H54 (cell line): ENCODE data around the gene TMEM183A.

Experiments
- DNase-seq: peaks from one replicate; pipeline ENCODE4 v3.0.0; 2011; ENCODE audit warnings: low spot score, mixed read lengths; ENCODE audit not compliant: insufficient read length
- FAIRE-seq: peaks from 3 replicates; lab custom pipeline; 2011; peaks lifted over from hg19 to GRCh38; lab: Jason Lieb, UNC
- POLR2A ChIP-seq: IDR thresholded peaks from 2 replicates; pipeline ENCODE4 v1.6.1; 2011; ENCODE audit warnings: low read depth, mild to moderate bottlenecking, low read length

TMEM183A gene

GRCh38 chr1:203069030-203069747 lies 62.0 kb downstream of the TMEM183A start:
- TF ChIP-seq POLR2A = no peak
- no peak for DNase-seq
- FAIRE-seq = no peak

DNA sequence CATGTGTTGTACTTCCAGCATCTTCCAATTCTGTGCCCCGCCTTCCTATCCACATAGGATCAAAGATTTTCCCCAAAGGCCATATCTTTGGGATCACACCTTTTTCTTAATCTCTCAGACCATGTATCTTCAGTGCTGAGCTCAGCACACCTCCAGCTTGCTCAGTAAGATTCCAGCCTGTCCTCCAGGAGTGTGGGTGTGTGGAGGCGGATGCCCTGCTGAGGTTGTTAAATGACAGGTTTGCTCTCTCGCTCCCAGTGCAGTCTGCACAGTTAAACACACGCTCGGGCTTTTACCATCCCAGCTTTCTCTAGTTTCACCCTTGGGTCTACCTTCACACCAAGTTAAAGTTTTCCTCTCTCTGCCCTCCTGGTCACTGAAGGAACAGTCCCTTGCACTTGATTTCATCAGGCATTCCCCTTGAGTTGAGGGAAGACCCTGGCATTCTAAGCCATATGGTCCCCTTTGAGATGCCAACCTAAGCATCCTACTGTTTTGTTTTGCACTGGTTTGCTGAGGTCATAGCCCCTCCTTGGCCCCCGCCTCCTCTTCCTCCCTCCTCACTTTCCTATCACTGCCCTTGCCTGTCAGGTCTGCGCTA lies 64.9 kb downstream of the TMEM183A start:
- TF ChIP-seq POLR2A = no peak
- FAIRE-seq (no peak), DNase-seq (no peak)

- FAIRE-seq (no peak), DNase-seq (no peak)
- TF ChIP-seq POLR2A = no peak
Measured at GRCh38 chr1:203072911-203073310, 65.7 kb downstream of the TMEM183A start.

DNA sequence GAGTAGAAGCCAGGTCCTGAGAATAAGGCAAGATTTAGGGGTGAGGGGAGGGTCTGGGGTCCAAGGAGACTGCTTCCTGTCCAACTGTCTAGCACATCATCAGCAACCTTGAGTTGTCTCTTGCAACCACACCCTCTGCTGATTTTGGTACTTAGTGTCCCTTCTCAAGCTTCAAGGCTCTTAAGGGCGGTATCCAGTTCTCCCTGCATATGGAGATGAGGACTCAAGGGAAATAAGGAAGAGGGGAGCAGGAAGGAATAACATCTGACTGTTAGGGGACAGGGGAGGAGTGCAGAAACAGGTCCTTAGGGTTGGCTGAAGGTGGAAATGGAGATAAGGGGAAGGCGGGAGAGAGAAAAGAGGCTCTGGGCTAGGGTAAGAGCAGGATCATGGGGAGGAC lies 66.3 kb downstream of the TMEM183A start:
- no peak for FAIRE-seq
- DNase-seq = no peak
- TF ChIP-seq POLR2A = no peak
